ENCODE data around the gene PRKCB.

DNA sequence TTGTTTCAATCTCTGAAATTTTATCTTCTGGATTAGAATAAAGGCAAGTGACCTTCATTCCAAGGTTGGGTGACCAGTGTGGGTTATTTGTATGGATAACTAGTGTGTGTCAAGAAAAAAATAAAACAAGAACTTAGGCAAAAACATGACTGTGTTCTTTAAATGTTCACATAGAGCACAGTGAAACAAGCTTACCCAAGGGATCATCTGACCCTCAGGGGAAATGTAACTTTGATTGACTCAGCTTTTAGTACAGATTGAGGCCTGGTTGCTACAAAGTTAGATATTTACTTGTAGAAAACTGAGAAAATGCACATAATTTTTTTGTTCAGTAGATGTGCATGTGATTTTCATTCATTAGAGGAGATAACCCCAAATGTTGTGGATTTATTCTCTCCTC lies 427.0 kb downstream of the PRKCB start:
- TF ChIP-seq, protein P1, sequence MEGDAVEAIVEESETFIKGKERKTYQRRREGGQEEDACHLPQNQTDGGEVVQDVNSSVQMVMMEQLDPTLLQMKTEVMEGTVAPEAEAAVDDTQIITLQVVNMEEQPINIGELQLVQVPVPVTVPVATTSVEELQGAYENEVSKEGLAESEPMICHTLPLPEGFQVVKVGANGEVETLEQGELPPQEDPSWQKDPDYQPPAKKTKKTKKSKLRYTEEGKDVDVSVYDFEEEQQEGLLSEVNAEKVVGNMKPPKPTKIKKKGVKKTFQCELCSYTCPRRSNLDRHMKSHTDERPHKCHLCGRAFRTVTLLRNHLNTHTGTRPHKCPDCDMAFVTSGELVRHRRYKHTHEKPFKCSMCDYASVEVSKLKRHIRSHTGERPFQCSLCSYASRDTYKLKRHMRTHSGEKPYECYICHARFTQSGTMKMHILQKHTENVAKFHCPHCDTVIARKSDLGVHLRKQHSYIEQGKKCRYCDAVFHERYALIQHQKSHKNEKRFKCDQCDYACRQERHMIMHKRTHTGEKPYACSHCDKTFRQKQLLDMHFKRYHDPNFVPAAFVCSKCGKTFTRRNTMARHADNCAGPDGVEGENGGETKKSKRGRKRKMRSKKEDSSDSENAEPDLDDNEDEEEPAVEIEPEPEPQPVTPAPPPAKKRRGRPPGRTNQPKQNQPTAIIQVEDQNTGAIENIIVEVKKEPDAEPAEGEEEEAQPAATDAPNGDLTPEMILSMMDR (IDR thresholded peaks at IDR 0.05; ENCODE audit: low read depth, low read length) = no peak
- TF ChIP-seq POLR2A (IDR thresholded peaks at IDR 0.05; ENCODE audit: extremely low read depth, insufficient read length) = no peak

All from NB4 (cell line).